SK-N-SH (cell line): Measurements from ENCODE around the gene FAM120B. TPM values are rescaled to one million over a fixed set of nuclear protein-coding genes. Genes with fewer than 3 reads are reported as not detected.
A peak's percentile ranks its signal among the peaks of the same experiment; 100 is the strongest.

ENCODE experiments used
- CTCF ChIA-PET: fragments of 300-600, 350-600 bp; formaldehyde crosslinking; extraction: SDS; loops from one replicate; lab custom pipeline; 2021; lab: Yijun Ruan, JAX
- POLR2A ChIA-PET: fragments of 350-600 bp; sonication (Branson Sonifier 250); formaldehyde crosslinking; extraction: SDS; loops from one replicate; lab custom pipeline; 2020; ENCODE audit warnings: antibody characterized with exemption, inconsistent platforms; lab: Yijun Ruan, JAX
- DNase-seq: peaks from one replicate; pipeline ENCODE4 v3.0.0; 2012
- H2AFZ ChIP-seq: fragments of 200-600 bp; sonication (generic); 2 replicates; pipeline ENCODE4 v1.8.1; 2016; ENCODE audit warnings: antibody characterized with exemption, mild to moderate bottlenecking, low read depth
- H3F3A ChIP-seq: fragments of 200-600 bp; sonication (generic); replicated peaks from 2 replicates; pipeline ENCODE3; 2016; ENCODE audit warnings: antibody characterized with exemption, mild to moderate bottlenecking; ENCODE audit not compliant: insufficient read depth
- H3K27ac ChIP-seq, 2 experiments: fragments of 200-500 bp in 1 of 2; fragments of 200-600 bp in 1 of 2; sonication (Bioruptor generic) in 1 of 2; sonication (generic), shearing (Covaris generic) in 1 of 2; 2 replicates each; pipeline versions ENCODE4 v1.5.1 to v1.6.1; 2014 to 2016; ENCODE audit warnings: low read depth in 2 of 2, inconsistent platforms in 1 of 2, low read length in 1 of 2, mild to moderate bottlenecking in 1 of 2, mixed read lengths in 1 of 2
- H3K27me3 ChIP-seq: fragments of 200-600 bp; sonication (generic), shearing (Covaris generic); 2 replicates; pipeline ENCODE4 v1.6.1; 2016; ENCODE audit warnings: mixed run types; ENCODE audit not compliant: insufficient read depth
- H3K36me3 ChIP-seq, 2 experiments: fragments of 200-500 bp in 1 of 2; fragments of 200-600 bp in 1 of 2; sonication (Bioruptor generic) in 1 of 2; sonication (generic) in 1 of 2; replicated peaks in 1 of 2; 2 replicates each; pipeline versions ENCODE3 to v1.5.1; 2014 to 2016; ENCODE audit warnings: low read length in 1 of 2, mild to moderate bottlenecking in 1 of 2; ENCODE audit not compliant: insufficient read depth in 2 of 2, control insufficient read depth in 1 of 2
- H3K4me1 ChIP-seq, 2 experiments: fragments of 200-500 bp in 1 of 2; fragments of 200-600 bp in 1 of 2; sonication (Bioruptor generic) in 1 of 2; sonication (generic), shearing (Covaris generic) in 1 of 2; 2 replicates each; pipeline versions ENCODE4 v1.5.1 to v1.6.1; 2014 to 2016; ENCODE audit warnings: low read depth in 1 of 2, low read length in 1 of 2, mixed run types in 1 of 2; ENCODE audit not compliant: insufficient read depth in 2 of 2, control insufficient read depth in 1 of 2
- H3K4me2 ChIP-seq: fragments of 200-600 bp; sonication (generic), shearing (Covaris generic); 2 replicates; pipeline ENCODE4 v1.6.1; 2017; ENCODE audit warnings: mixed run types
- H3K4me3 ChIP-seq, 2 experiments: fragments of 200-500 bp in 1 of 2; fragments of 200-600 bp in 1 of 2; sonication (Bioruptor generic) in 1 of 2; sonication (generic), shearing (Covaris generic) in 1 of 2; 2 replicates each; pipeline versions ENCODE4 v1.5.1 to v1.8.1; 2014 to 2016; ENCODE audit warnings: low read depth in 2 of 2, inconsistent platforms in 1 of 2, low read length in 1 of 2, mild to moderate bottlenecking in 1 of 2, mixed read lengths in 1 of 2, moderate library complexity in 1 of 2
- H3K79me2 ChIP-seq: fragments of 200-600 bp; sonication (generic); 2 replicates; pipeline ENCODE4 v1.8.1; 2017; ENCODE audit warnings: mild to moderate bottlenecking; ENCODE audit not compliant: insufficient read depth
- H3K9ac ChIP-seq: fragments of 200-600 bp; sonication (generic); 2 replicates; pipeline ENCODE4 v1.6.1; 2017; ENCODE audit warnings: mixed run types
- H3K9me2 ChIP-seq: fragments of 200-600 bp; sonication (generic); 2 replicates; pipeline ENCODE4 v1.6.1; 2017; ENCODE audit warnings: mixed run types
- H3K9me3 ChIP-seq: fragments of 200-600 bp; sonication (generic); 2 replicates; pipeline ENCODE4 v1.6.1; 2017; ENCODE audit warnings: mixed run types, mild to moderate bottlenecking, moderate library complexity
- H4K20me1 ChIP-seq: fragments of 200-600 bp; sonication (generic); 2 replicates; pipeline ENCODE4 v1.6.1; 2017; ENCODE audit warnings: mild to moderate bottlenecking, mixed run types; ENCODE audit not compliant: insufficient read depth
- CHD2 ChIP-seq: fragments of 150-350 bp; IDR thresholded peaks from 2 replicates; pipeline ENCODE4 v1.6.1; 2018; ENCODE audit warnings: low read length; ENCODE audit not compliant: partially characterized antibody
- GABPA ChIP-seq: IDR thresholded peaks from 2 replicates; pipeline ENCODE4 v1.4.0; 2012; ENCODE audit warnings: low read depth, mild to moderate bottlenecking
- IRF3 ChIP-seq: fragments of 150-350 bp; IDR thresholded peaks from 2 replicates; pipeline ENCODE4 v1.6.1; 2016; ENCODE audit warnings: mild to moderate bottlenecking, low read depth, low read length
- JUND ChIP-seq: IDR thresholded peaks from 2 replicates; pipeline ENCODE4 v1.4.0; 2012
- MEF2A ChIP-seq: IDR thresholded peaks from 2 replicates; pipeline ENCODE4 v1.4.0; 2012; ENCODE audit warnings: low read depth, borderline replicate concordance
- PBX3 ChIP-seq: IDR thresholded peaks from 2 replicates; pipeline ENCODE4; 2012
- USF2 ChIP-seq: fragments of 150-350 bp; IDR thresholded peaks from 2 replicates; pipeline ENCODE4 v1.6.1; 2017; ENCODE audit warnings: antibody characterized with exemption, low read length, low read depth, borderline replicate concordance
- WGBS: methylation state at CpG from one replicate; pipeline ENCODE4 v1.1.6; 2017; ENCODE audit warnings: low lambda C conversion rate; 5-methylcytosine and 5-hydroxymethylcytosine counted together
- polyA plus RNA-seq, 3 experiments: library from polyadenylated mRNA; depleted of rRNA; stranded (reverse); fragments of >200 nt; gene quantifications; 2 replicates each; pipeline ENCODE4 v1.2.3, GENCODE V29; 2012

Gene FAM120B
- polyA plus RNA-seq, 1 of the 3 experiments (the other 2 are of a cell fraction): 7.7 TPM

- POLR2A ChIA-PET: no interaction called here
- H2AFZ ChIP-seq: no peak overlapping the region
- H3K36me3 ChIP-seq: no peaks in the 10 kb centered on the region
- no peaks in the 10 kb centered on the region for H3K9me2 ChIP-seq
- no peaks in the 10 kb centered on the region for H3F3A ChIP-seq
- 82% methylated on average over 16 of the region's 29 CpGs for WGBS
- no peak overlapping the region for H3K27ac ChIP-seq
- TF ChIP-seq MEF2A: no peak
- no peak for TF ChIP-seq JUND
- no peak for TF ChIP-seq USF2
- no peak for TF ChIP-seq CHD2
- no peaks in the 10 kb centered on the region for H3K27me3 ChIP-seq
- H3K4me3 ChIP-seq: no peak overlapping the region
- no peaks in the 10 kb centered on the region; a peak in 1 of 4 replicates for H3K4me1 ChIP-seq
- no peaks in the 10 kb centered on the region for H3K9me3 ChIP-seq
- CTCF ChIA-PET: interaction anchor here (0.6 kb wide), 2 partner anchors 10 to 458 kb away, joined by 3 to 4 read pairs; no protein-coding TSS in a partner anchor
- peak; percentile 63 for DNase-seq
- no peaks in the 10 kb centered on the region for H4K20me1 ChIP-seq
- no peak overlapping the region for H3K4me2 ChIP-seq
- H3K9ac ChIP-seq: no peak overlapping the region
- no peaks in the 10 kb centered on the region for H3K79me2 ChIP-seq
Observed at GRCh38 chr6:170423030-170423429, 116.5 kb downstream of the FAM120B start.

GRCh38 chr6:170423814-170424603 lies 117.5 kb downstream of the FAM120B start:
- H3K9me2 ChIP-seq: no peaks in the 10 kb centered on the region
- H3K27me3 ChIP-seq: no peaks in the 10 kb centered on the region
- DNase-seq: no peak
- H3F3A ChIP-seq: no peaks in the 10 kb centered on the region
- no peaks in the 10 kb centered on the region; a peak in 1 of 4 replicates for H3K4me1 ChIP-seq
- WGBS: 87% methylated on average over 18 of the region's 19 CpGs
- CTCF ChIA-PET: interaction anchor here (0.5 to 1.9 kb wide), 4 partner anchors 13 to 592 kb away, joined by 3 to 7 read pairs (median 3); no protein-coding TSS in a partner anchor
- H4K20me1 ChIP-seq: no peaks in the 10 kb centered on the region
- POLR2A ChIA-PET: no interaction called here
- TF ChIP-seq IRF3 (no peak), PBX3 (no peak), GABPA (no peak)
- no peak overlapping the region for H3K4me2 ChIP-seq
- no peak overlapping the region for H2AFZ ChIP-seq
- no peaks in the 10 kb centered on the region for H3K9me3 ChIP-seq
- H3K27ac ChIP-seq: no peak overlapping the region
- no peaks in the 10 kb centered on the region for H3K36me3 ChIP-seq
- no peak overlapping the region for H3K4me3 ChIP-seq
- H3K79me2 ChIP-seq: no peaks in the 10 kb centered on the region
- no peak overlapping the region for H3K9ac ChIP-seq
